NCI-H146 treated with DMSO at 0.1 percent for 48 hours (cell line): ENCODE measurements around the gene REM1.

ENCODE experiments used
- DNase-seq: peaks from one replicate; lab custom pipeline; 2025; ENCODE audit not compliant: unreplicated experiment; lab: John Stamatoyannopoulos, UW

Gene REM1

GRCh38 chr20:31522731-31523130 lies 47.6 kb downstream of the REM1 start:
- no peak for DNase-seq

GRCh38 chr20:31523361-31524283 lies 48.5 kb downstream of the REM1 start:
- DNase-seq = no peak

GRCh38 chr20:31527266-31527665 lies 52.2 kb downstream of the REM1 start:
- no peak for DNase-seq
